HG03103 (cell line): Measurements from ENCODE around the gene COTL1.
A peak's percentile ranks its signal among the peaks of the same experiment; 100 is the strongest.

Source experiments
- ATAC-seq: cut with Tn5 transposase; IDR thresholded peaks from one replicate; pipeline ENCODE4 v1.9.1; 2021; ENCODE audit warnings: low read depth; ENCODE audit not compliant: unreplicated experiment

Gene COTL1, protein sequence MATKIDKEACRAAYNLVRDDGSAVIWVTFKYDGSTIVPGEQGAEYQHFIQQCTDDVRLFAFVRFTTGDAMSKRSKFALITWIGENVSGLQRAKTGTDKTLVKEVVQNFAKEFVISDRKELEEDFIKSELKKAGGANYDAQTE

GRCh38 chr16:84617791-84618580, at the start of gene COTL1:
Gene COTL1, minus strand, starts transcription at chr16:84618078. Its CDS starts 164 bp downstream, at chr16:84617914.
- ATAC-seq: peak; percentile 68

DNA sequence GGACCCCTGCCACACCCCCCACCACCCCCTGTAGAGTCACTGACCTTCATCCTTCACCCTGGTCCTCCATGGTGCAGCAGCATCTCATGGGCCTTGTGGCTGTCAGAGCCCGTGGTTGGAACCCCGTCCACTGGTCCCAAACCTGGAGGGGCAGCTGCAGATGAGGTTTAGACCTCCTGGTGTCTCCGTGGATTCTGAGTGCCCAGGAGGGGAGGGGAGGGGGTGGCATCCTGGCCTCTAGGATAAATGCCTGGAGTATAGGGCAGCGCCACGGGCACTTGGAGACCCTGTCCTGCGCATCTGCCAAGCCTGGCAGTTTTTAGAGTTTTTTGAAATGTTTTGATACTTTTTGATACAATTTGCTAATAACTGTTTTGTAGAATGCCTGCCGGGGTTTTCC, 48.0 kb upstream of the COTL1 start:
- no peak for ATAC-seq

DNA sequence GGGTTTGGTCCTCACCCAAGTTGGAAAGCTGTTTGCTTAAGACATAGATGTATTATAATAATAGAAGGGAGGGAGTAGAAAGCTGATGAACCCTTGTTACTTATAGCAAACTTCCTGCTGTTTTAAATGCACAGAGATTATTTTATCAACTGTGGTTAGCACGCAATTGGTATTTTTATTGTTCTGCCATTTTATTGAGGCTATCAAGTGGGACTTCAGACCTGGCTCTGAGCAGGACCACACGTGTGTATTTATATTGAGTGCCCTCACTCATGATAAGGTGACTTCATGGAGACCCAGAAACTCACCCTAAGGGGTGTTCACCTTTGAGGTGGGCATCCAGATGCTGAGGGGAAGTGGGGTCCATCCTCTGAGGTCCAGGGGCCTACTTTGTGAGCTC, 47.5 kb upstream of the COTL1 start:
- no peak for ATAC-seq

GRCh38 chr16:84663433-84664101, 45.7 kb upstream of the COTL1 start:
- no peak for ATAC-seq

DNA sequence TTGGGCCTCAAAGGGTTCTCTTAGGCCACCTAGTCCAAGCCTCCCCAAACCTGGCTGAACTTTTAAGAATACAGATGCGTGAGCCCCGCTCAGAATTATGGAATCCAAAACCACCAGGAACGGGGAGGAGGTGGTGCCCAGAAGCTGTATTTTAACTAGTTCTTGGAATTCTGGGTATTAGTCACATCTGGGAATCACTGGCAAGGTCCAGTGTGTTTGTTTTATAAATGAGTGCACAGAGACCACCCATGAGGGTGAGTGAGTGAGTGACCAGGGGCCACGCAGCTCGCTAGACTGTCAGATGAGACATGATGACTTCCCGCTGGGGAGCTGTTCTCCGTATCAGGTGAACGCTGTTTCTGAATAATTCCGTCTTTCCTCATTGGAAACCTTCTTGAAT, 44.6 kb upstream of the COTL1 start:
- ATAC-seq: no peak

- no peak for ATAC-seq
These were observed 43.7 kb upstream of the COTL1 start for GRCh38 chr16:84661418-84662060.

GRCh38 chr16:84660973-84661372, 43.1 kb upstream of the COTL1 start:
- no peak for ATAC-seq

DNA sequence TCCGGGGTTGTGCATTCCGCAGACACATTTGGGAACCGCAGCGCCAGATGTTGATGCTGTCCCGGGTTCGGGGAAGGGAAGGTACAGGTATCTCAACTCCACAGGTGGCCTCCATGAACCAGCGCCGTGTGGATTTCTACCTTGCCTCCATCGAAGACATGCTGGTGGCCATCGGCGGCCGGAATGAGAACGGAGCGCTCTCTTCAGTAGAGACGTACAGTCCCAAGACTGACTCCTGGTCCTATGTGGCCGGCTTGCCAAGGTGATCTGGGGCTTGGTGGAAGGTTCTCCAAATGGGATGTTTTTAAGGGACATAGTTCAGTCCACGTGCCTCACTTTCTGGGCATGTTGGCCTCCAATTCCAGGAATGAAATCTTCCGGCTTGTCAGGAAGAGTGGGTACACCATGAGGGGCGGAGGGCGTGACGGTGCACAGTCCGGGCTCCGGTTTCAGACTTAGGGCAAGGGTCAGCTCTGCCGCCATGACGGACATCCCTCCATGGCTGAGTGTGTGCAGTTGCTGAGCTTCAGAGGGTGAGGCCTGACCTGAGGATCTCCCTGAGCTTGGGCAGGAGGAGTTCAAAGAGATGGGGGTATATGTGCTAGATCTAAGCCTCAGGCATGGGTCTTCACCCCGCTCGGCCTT, 41.9 kb upstream of the COTL1 start:
- no peak for ATAC-seq

GRCh38 chr16:84658690-84659089, 40.8 kb upstream of the COTL1 start:
- ATAC-seq: no peak

DNA sequence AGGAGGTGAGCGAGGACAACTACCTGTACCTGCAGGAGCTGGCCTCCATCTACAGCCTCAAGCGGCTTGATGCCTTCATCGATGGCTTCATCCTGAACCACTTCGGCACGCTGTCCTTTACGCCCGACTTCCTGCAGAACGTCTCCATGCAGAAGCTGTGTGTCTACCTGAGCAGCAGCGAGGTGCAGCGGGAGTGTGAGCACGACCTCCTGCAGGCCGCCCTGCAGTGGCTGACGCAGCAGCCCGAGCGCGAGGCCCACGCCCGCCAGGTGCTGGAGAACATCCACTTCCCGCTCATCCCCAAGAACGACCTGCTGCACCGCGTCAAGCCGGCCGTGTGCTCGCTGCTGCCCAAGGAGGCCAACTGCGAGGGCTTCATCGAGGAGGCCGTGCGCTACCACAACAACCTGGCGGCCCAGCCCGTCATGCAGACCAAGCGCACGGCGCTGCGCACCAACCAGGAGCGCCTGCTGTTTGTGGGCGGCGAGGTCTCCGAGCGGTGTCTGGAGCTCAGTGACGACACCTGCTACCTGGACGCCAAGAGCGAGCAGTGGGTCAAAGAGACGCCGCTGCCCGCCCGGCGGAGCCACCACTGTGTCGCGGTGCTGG, 39.5 kb upstream of the COTL1 start:
- no peak for ATAC-seq

- no peak for ATAC-seq
These were observed 38.8 kb upstream of the COTL1 start for GRCh38 chr16:84656649-84657048.

GRCh38 chr16:84654998-84655397, 37.1 kb upstream of the COTL1 start:
- no peak for ATAC-seq

DNA sequence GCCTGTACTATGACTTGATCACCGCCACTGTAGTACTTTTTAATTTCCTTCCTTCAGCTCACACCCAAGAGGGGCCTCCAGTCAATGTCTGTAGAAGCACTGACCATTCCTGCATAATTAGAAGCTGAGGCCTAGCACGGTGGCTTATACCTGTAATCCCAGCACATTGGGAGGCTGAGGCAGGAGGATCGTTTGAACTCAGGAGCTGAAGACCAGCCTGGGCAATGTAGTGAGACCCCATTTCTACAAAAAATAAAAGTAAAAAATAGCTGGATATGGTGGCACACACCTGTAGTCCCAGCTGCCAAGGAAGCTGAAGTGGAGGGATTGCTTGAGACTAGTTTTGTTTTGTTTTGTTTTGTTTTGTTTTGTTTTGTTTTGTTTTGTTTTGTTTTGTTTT, 36.4 kb upstream of the COTL1 start:
- ATAC-seq: no peak

GRCh38 chr16:84652566-84652965, 34.7 kb upstream of the COTL1 start:
- ATAC-seq: no peak

GRCh38 chr16:84650062-84650991, 32.4 kb upstream of the COTL1 start:
- no peak for ATAC-seq

DNA sequence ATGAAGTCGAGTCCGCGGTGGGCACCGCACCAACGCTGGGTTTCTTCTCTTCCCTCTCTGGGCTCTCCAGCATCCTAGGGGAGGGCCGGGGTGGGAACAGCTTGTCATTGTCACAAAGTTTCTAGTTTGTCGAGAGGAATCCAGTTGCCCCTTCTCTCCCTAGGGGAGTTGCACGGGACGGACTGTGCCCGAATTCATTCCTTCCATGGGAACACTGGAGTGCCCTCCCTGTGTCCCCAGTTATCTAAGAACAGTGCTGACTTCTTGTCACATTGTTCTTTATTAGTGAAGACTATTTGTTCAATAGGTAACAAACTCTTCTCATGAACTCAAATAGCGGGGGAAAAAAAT, 31.6 kb upstream of the COTL1 start:
- no peak for ATAC-seq

GRCh38 chr16:84648595-84649510, 31.0 kb upstream of the COTL1 start:
- peak; percentile 48 for ATAC-seq

DNA sequence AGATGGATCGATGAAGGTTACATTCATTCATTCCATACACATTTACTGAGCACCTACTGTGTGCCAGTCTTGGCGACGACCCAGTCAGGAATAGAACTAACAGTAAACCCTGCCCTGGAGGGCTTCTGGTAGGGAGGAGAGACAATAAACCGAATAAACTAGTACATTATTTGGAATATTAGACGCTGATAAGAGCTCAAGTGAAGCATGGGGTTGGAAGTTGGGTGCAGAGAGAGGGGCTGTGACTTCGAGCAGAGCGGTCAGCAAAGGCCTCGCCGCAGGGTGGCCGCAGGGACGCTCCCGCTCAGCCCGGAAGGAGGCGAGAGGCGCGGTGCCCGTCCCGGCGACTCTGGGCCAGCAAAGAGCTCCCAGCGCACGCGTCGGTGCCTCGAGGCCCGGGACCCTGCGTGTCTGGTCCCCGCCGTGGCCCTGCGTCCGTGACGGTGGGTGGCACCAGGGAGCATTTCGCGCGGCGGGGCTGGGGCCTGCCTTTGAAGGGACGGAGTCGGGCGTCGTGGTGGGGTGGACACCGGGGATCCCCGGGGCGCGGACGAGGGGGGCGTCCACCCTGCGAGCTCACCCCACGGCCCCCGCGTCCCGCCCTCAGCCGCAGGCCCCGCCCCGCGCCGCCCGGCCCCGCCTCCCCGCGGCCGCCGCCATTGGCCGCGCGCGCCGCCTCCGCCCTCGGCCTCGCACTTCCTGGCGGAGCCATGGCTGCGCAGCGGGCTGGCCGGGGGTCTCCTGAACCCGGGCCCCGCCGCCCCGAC, 30.1 kb upstream of the COTL1 start, which contains the start of gene KLHL36:
TSS of gene KLHL36 (plus strand) at position 684 of the 767 bp plus-strand sequence. CDS start 2,357 bp downstream, outside the sequence.
- ATAC-seq: peak; percentile 66
